OCI-M2 (cell line): Measurements from ENCODE around the gene CEP120.
"Not testable (repeated sequence)": the region's sequence is repeated elsewhere in the genome, so short reads cannot be mapped to it uniquely, and the experiment has no call there.

Experiments
- DNase-seq: peaks from one replicate; lab custom pipeline; 2025; ENCODE audit not compliant: unreplicated experiment; lab: John Stamatoyannopoulos, UW

The CEP120 gene

DNA sequence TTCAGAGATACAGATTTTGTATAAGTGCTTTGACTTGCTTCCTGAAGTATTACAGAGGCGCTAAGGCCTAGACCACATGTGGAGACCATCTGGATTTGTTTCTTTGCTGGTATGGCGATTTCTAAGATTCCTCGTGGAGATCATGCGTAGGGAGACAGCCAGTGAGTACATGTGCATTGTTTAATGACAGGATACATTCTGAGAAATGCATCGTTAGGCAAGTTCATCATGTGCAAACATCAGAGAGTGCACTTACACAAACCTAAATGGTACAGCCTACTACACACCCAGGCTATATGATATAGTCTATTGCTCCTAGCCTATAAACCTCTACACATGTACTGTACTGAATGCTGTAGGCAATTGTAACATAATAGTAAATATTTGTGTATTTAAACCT lies 16.5 kb upstream of the CEP120 start:
- DNase-seq = no peak

GRCh38 chr5:123438902-123439301 lies 15.7 kb upstream of the CEP120 start:
- no peak for DNase-seq

DNA sequence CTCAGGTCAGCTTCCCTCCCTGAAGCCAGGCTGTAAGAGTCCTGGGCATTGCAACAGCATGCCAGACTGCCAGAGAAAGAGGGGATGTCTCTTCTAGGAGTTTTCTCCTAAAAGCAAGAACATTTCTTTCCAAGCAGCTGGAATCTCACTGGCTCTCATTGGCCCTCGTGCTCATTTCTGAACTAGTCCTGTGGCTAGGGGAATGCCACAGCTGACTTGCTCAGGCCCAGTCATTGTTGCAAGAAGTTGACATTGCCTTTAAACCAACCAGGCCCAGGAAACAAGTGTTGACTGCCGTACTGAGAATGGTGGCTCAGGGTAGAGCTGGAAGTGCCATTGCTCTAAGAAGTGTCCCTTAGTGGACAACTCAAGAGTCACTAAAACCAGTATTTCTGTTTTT lies 15.0 kb upstream of the CEP120 start:
- no peak for DNase-seq

DNA sequence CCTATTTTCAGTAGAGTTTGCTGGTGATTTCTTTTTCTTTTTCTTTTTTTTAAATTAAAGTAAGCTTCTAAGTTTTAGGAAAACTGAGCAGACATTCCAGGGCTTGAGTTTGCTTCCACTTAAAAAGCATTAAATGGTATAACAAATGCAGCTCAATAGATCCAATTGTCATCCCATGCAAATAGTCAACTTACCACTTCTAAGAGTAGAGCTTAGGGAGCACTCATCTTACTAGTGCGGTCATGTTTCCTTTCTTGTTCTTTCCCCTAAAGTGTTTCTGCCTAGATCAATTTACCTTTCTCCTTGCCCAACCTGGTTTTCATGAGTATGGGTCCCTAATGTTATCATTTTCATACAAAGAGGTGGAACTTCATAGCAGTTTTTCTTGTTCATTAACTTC lies 13.0 kb upstream of the CEP120 start:
- no peak for DNase-seq

GRCh38 chr5:123434796-123435195 lies 11.6 kb upstream of the CEP120 start:
- DNase-seq = no peak

- DNase-seq = no peak
Observed at GRCh38 chr5:123433596-123433995, 10.4 kb upstream of the CEP120 start.

DNA sequence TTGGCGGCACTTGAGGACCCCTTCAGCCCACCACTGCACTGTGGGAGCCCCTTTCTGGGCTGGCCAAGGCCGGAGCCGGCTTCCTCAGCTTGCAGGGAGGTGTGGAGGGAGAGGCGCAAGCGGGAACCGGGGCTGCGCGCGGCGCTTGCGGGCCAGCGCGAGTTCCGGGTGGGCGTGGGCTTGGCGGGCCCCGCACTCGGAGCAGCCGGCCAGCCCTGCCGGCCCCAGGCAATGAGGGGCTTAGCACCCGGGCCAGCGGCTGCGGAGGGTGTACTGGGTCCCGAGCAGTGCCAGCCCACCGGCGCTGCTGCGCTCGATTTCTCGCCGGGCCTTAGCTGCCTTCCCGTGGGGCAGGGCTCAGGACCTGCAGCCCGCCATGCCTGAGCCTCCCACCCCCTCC lies 7.2 kb upstream of the CEP120 start:
- DNase-seq = not testable (repeated sequence)

DNA sequence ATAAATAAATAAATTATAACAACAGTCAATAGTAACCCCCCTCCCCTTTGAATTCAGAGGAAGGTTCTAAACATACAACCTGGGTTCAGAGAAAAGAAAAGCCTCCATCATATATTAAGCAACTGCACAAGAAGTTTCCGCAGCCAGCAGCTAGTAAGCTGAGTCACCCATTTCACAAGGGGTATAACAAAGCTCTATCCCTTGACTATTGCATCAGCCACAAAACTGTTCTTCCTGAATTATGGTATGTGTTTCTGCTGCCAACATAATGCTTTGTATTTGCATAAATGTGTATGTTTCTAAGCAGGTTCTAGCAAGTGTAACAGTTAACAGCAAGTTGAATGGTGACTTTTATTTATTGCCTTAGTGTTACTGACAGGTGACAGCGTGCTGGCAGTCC lies 6.8 kb upstream of the CEP120 start:
- no peak for DNase-seq

DNA sequence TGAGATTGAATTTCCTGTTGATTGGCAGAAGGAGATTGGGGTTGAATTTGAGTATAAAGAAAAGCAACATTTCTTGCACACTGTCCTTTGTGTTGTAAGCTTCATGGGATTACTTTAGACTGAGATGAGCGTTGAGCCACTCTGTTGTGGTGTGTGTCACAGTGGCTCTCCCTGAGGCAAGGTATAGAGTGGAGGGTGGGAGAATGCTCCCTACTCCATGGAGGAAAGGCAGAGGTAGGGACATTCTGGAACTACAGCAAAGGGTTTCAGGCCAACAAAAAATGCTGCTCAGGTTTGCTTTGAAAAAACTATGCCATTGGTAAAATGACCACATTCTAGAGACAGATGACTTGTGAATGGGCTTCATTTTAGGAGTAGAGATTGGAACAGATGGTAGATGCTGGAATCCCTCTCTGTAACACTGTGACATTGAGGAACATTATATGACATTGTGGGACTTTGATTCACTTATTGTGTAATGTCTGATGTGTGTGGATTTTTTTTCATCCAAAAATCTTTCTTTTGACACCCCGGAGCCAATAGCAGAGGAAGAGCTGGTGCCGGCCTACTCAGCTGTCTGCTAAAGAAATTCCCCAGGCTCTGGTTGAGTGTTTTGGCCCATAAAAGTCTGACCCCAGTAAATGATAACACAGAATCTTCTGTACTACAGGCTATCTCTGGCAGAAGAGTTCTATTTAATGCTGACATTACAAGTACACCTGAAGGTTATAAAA lies 6.2 kb upstream of the CEP120 start:
- DNase-seq = no peak

- no peak for DNase-seq
Observed at GRCh38 chr5:123428521-123429220, 5.5 kb upstream of the CEP120 start.

DNA sequence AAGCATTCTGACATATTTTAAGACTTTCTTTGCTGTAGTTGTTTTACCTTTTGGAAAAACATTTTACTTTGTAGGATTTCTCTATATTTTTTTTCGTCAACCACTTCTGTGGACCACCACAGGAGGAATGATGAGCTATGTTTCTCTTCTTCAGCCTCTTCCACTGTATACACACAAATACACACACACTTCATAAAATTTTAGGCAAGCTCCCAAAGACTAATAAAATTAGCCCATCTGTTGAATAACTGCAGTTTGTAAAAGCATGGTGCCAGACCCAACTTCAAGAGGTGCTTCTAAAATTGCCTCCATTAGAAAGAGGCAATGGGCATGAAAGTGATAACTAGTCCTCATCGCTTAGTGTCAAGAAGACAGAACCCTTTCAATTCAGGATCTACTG lies 4.1 kb upstream of the CEP120 start:
- DNase-seq = no peak

DNA sequence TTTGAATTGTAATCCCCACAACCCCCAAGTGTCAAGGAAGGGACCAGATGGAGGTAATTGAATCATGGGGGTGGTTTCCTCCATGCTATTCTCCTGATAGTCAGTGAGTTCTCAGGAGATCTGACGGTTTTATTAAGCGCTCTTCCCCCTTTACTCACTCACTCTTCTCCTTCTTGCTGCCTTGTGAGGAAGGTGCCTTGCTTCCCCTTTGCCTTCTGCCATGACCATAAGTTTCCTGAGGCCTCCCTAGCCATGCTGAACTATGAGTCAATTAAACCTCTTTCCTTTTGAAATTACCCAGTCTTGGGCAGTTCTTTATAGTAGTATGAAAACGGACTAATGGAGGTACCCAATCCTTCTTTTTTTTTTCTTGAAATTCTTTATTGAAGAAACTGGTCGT lies 2.2 kb upstream of the CEP120 start:
- DNase-seq = no peak

DNA sequence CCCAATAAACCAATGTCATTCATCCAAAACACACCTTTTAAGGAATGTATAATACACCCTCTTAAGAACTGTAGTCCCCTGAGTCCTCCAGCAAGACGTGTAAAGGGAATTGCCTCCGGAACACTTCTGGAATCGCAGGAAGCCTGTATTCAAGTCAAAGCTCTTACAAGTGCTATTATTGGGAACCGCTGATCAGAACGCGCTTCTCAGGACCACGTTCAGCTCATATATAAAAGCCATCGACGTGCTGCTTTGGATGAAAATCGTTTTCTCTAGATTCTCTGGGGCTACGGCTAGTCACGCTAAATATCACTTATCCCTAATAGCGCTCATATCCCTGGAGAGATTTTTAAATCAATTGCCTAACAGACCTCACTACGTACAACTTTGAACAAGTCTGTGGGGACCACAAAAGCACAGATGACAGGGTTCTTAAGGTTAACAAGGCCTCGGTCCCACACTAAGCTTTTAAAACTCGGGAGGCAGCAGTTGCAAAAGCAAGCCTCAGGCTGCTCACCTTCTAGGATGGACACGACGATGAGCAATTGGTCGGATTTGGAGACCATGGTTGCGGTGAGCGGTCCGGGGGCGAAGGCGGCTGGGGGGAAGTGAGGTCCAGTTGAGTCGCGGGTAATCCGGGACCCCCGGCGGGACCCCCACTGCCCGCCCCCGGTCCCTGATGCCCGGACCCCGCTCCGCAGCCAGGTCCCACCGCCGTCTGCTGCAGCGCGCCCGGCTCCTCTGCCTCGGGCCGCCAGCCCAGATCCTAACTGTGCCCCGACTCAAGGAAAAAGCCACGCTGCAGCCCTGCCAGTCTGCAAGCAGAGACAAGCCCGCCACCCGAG lies 548 bp downstream of the CEP120 start:
- no peak for DNase-seq

DNA sequence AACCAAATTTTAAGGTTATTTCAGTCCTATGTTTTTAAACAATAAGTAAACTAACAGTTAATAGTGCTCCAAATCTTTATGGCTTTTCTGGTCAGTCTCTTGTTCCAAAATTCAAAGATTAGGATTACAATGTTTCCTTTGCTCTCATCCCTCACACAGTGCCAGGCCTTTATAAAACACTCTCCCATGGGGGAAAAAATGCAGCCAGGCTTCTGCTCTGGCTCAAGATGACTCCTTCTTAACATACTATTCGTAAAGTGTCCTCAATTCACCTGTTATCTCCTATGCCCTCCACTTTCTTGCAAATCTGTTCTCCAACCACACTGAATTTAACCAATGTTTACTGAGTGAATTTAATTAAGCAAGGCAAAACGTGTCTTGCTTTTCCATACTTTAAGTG lies 1.4 kb downstream of the CEP120 start:
- no peak for DNase-seq

- no peak for DNase-seq
Observed at GRCh38 chr5:123414974-123415373, 8.2 kb downstream of the CEP120 start.

DNA sequence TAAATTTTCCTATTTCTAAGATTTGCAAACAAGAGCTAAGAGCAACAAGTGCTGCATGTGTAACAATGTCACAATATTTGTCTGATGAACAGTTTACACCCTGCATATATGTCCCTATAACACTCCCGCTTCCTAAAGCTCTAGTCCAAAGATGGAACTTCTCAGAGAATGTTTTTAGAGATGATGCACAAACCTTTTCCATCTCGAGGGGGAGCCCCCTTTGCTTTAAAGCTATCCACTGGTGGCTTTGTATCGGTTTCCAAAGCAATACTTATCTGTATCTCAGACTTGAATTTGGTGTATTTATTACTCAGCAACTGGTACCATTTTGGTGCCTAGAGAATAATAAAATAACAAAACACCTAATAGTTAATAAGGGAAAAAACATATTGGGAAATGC lies 11.0 kb downstream of the CEP120 start:
- DNase-seq = no peak

GRCh38 chr5:123401999-123402398 lies 21.2 kb downstream of the CEP120 start:
- DNase-seq = not testable (repeated sequence)

GRCh38 chr5:123401320-123401719 lies 21.9 kb downstream of the CEP120 start:
- no peak for DNase-seq

GRCh38 chr5:123400870-123401291 lies 22.3 kb downstream of the CEP120 start:
- DNase-seq = not testable (repeated sequence)

DNA sequence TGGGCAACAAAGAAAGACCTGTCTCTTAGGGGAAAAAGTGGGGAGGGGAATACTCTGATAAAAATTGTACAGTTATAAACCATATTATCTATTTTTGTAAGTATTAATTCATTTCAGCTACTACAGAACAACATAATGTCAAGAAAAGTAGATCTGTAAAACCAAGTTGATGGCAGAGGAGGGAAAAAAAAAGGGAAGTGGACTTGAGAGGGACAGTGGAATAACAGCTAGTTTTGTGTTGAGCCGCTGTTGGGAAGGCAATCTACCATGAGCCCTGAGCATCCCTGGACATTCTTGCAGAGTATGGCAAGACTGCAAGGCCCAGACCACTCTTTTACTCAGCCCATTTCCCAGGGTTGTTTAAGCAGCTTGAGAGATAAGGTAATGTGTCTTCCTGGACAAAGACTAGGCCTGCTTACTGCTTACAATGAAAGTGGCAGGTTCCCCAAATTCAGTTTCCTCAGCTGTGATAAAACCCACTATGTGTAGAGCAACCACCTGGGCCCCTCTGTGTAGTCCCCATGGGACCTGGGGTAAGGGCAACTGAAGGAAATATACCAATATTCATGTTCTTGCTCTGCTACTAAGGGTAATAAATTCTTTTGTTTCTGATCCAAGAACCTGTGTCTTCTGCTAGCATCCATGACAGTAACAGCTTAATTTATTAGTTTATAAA lies 25.0 kb downstream of the CEP120 start:
- no peak for DNase-seq

- no peak for DNase-seq
Observed at GRCh38 chr5:123397538-123397937, 25.7 kb downstream of the CEP120 start.
